ENCODE data around the gene RPS16.
A peak's percentile ranks its signal among the peaks of the same experiment; 100 is the strongest.

- TF ChIP-seq EP300 (IDR thresholded peaks at IDR 0.05), result no peak
- peak; percentile 97 to 99 for TF ChIP-seq POLR2A (IDR thresholded peaks at IDR 0.05)
- TF ChIP-seq CTCF (IDR thresholded peaks at IDR 0.05), result peak in 3 of 4 experiments; percentile 89 to 94 (median 93)
Observed at GRCh38 chr19:39412100-39412866, 23.5 kb downstream of the RPS16 start, which contains the start of gene PLEKHG2.
